PC-9 (cell line): ENCODE measurements around the gene XPC. TPM values are rescaled to one million over a fixed set of nuclear protein-coding genes. Genes with fewer than 3 reads are reported as not detected.

Experiments used
- BruUV-seq: library from RNA; stranded (reverse); fragments of 400-500 nt; replicated peaks from 2 replicates; lab custom pipeline; 2021; lab: Mats Ljungman, UMichigan
- CTCF ChIA-PET: fragments of 300-600 bp; sonication (Branson Sonifier 250); formaldehyde crosslinking; loops from one replicate; lab custom pipeline; 2022; ENCODE audit warnings: antibody characterized with exemption; lab: Charles Lee
- POLR2A ChIA-PET: fragments of 300-600 bp; sonication (Branson Sonifier 250); formaldehyde crosslinking; loops from one replicate; lab custom pipeline; 2022; ENCODE audit warnings: antibody characterized with exemption; ENCODE audit not compliant: unreplicated experiment; lab: Charles Lee
- DNase-seq, 2 experiments: peaks; one replicate each; pipeline versions ENCODE4 v3.0.0 to v3.0.0-alpha.2; 2015 to 2022; ENCODE audit warnings: mixed read lengths in 1 of 2
- H2AFZ ChIP-seq: fragments of 200-600 bp; sonication (generic); 2 replicates; pipeline ENCODE4 v1.8.1; 2017; ENCODE audit warnings: antibody characterized with exemption
- H3F3A ChIP-seq: fragments of 200-600 bp; sonication (generic); 2 replicates; pipeline ENCODE4 v1.8.1; 2017; ENCODE audit warnings: antibody characterized with exemption, mild to moderate bottlenecking, low read depth; ENCODE audit not compliant: insufficient read depth
- H3K27ac ChIP-seq: fragments of 200-600 bp; sonication (generic); 2 replicates; pipeline ENCODE4 v1.6.1; 2016; ENCODE audit warnings: mixed run types
- H3K27me3 ChIP-seq: fragments of 200-600 bp; sonication (generic); 2 replicates; pipeline ENCODE4 v1.6.1; 2016; ENCODE audit warnings: low read depth, mixed run types; ENCODE audit not compliant: insufficient read depth
- H3K36me3 ChIP-seq: fragments of 200-600 bp; sonication (generic); 2 replicates; pipeline ENCODE4 v1.6.1; 2016; ENCODE audit warnings: low read depth, mixed run types
- H3K4me1 ChIP-seq: fragments of 200-600 bp; sonication (generic); replicated peaks from 2 replicates; pipeline ENCODE4 v1.6.1; 2016; ENCODE audit warnings: mixed run types; ENCODE audit not compliant: insufficient read depth
- H3K4me2 ChIP-seq: fragments of 200-600 bp; sonication (generic); 2 replicates; pipeline ENCODE4 v1.6.1; 2017; ENCODE audit warnings: mixed run types
- H3K4me3 ChIP-seq: fragments of 200-600 bp; sonication (generic); 2 replicates; pipeline ENCODE4 v1.6.1; 2016; ENCODE audit warnings: mixed run types
- H3K79me2 ChIP-seq: fragments of 200-600 bp; sonication (generic); 2 replicates; pipeline ENCODE4 v1.6.1; 2017; ENCODE audit warnings: low read depth, mixed run types
- H3K9me2 ChIP-seq: fragments of 200-600 bp; sonication (generic); 2 replicates; pipeline ENCODE4 v1.8.1; 2017; ENCODE audit warnings: mild to moderate bottlenecking; ENCODE audit not compliant: insufficient read depth
- H3K9me3 ChIP-seq: fragments of 200-600 bp; sonication (generic); 2 replicates; pipeline ENCODE4 v1.8.1; 2016; ENCODE audit warnings: low read depth; ENCODE audit not compliant: insufficient read depth
- H4K20me1 ChIP-seq: fragments of 200-600 bp; sonication (generic); 2 replicates; pipeline ENCODE4 v1.8.1; 2017; ENCODE audit not compliant: insufficient read depth
- CTCF ChIP-seq: fragments of 200-600 bp; sonication (generic); conservative IDR thresholded peaks from 2 replicates; pipeline ENCODE4 v1.6.1; 2017; ENCODE audit warnings: mixed run types, antibody characterized with exemption, mild to moderate bottlenecking, moderate library complexity
- EZH2 ChIP-seq: fragments of 200-600 bp; sonication (generic); IDR thresholded peaks from 2 replicates; pipeline ENCODE4 v1.8.0; 2017; ENCODE audit warnings: antibody characterized with exemption, low read depth
- intact Hi-C: fragments of 100-400 bp; cut with micrococcal nuclease; formaldehyde crosslinking; loops from one replicate; pipeline ENCODE4 v1.10.0; 2022; ENCODE audit not compliant: unreplicated experiment
- total RNA-seq: library from RNA; stranded (reverse); gene quantifications from 2 replicates; pipeline ENCODE4 v1.2.3, GENCODE V29; 2021

The XPC gene
- total RNA-seq, 1 experiment from 2014 or later, result 27.1 TPM

DNA sequence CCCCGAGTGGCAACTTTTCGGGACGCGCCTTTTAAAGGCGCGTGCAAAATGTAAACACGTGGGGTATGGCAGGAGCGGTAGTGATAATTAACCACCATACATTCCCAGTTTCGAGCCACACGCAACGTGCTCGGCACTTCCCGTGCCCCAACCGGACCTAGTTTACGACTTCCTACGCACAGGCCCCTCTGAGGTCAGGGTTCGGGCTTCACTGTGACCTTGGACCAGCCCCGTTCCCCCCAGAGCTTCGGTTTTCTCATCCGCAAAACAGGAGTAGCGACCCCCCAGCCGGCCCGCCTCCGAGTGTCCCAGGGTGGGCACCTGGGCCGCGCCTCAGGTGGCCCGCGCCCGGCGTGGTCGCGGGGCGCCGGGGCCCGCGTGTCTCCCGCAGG lies 54.2 kb downstream of the XPC start:
- Histone ChIP-seq H3K4me1 (peaks cover 24% of the 10 kb centered on the region), H2AFZ (peak overlapping the region; percentile 90), H3K79me2 (peaks cover 69% of the 10 kb centered on the region), H3F3A (peaks cover 15% of the 10 kb centered on the region; the same call in 1 of the 2 replicates), H3K9me3 (no peaks in the 10 kb centered on the region), H3K9me2 (no peaks in the 10 kb centered on the region), H3K4me2 (peak overlapping the region; percentile 88), H3K4me3 (peak overlapping the region; percentile 87), H4K20me1 (peaks cover 32% of the 10 kb centered on the region), H3K27me3 (no peaks in the 10 kb centered on the region), H3K36me3 (peaks cover 32% of the 10 kb centered on the region), H3K27ac (peak overlapping the region; percentile 37)
- no peak for TF ChIP-seq EZH2
- no peak for TF ChIP-seq CTCF
- CTCF ChIA-PET, result interaction anchor here (0.7 kb wide), 1 partner anchor 22 kb away, joined by 3 read pairs; no protein-coding TSS in a partner anchor
- no peak for DNase-seq
- BruUV-seq, result no TSS peak
- POLR2A ChIA-PET, result interaction anchor here (0.6 to 1.7 kb wide), 6 partner anchors 10 to 395 kb away, joined by 3 to 25 read pairs (median 5); partner anchors contain the start of genes LSM3 and XPC
- intact Hi-C loops, result loop anchor here (1.0 to 2.0 kb wide), 2 partner anchors 54 to 107 kb away; partner anchors contain the start of genes LSM3 and XPC

GRCh38 chr3:14123308-14124222 lies 54.8 kb downstream of the XPC start:
- H3K9me2 ChIP-seq, result no peaks in the 10 kb centered on the region
- no peaks in the 10 kb centered on the region for H3K9me3 ChIP-seq
- peaks cover 27% of the 10 kb centered on the region for H4K20me1 ChIP-seq
- CTCF ChIA-PET, result interaction anchor here (0.7 kb wide), 1 partner anchor 22 kb away, joined by 3 read pairs; no protein-coding TSS in a partner anchor
- peaks cover 27% of the 10 kb centered on the region for H3K36me3 ChIP-seq
- peaks cover 24% of the 10 kb centered on the region for H3K4me1 ChIP-seq
- H3K27me3 ChIP-seq, result no peaks in the 10 kb centered on the region
- peak overlapping the region; percentile 88 for H3K4me2 ChIP-seq
- no peak for DNase-seq
- peak overlapping the region; percentile 37 for H3K27ac ChIP-seq
- POLR2A ChIA-PET, result interaction anchor here (0.7 to 1.4 kb wide), 4 partner anchors 9 to 468 kb away, joined by 4 to 12 read pairs (median 5); no protein-coding TSS in a partner anchor
- H3K4me3 ChIP-seq, result peak overlapping the region; percentile 87
- H3K79me2 ChIP-seq, result peaks cover 64% of the 10 kb centered on the region
- H3F3A ChIP-seq, result peaks cover 11% of the 10 kb centered on the region; the same call in 1 of the 2 replicates
- no peak for TF ChIP-seq CTCF
- no peak for TF ChIP-seq EZH2
- TSS peak; percentile 53 for BruUV-seq
- intact Hi-C loops, result loop anchor here (1.0 to 2.0 kb wide), 2 partner anchors 55 to 107 kb away; partner anchors contain the start of genes LSM3 and XPC
- H2AFZ ChIP-seq, result peak overlapping the region; percentile 90

GRCh38 chr3:14122301-14122700 lies 56.1 kb downstream of the XPC start:
- Histone ChIP-seq H3K4me3 (no peak overlapping the region), H3K4me2 (peak overlapping the region; percentile 88; the same call in 1 of the 2 replicates), H4K20me1 (peaks cover 18% of the 10 kb centered on the region), H3K4me1 (peaks cover 22% of the 10 kb centered on the region), H3K27ac (no peak overlapping the region), H3F3A (peaks cover 11% of the 10 kb centered on the region; the same call in 1 of the 2 replicates), H3K36me3 (peaks cover 17% of the 10 kb centered on the region; the same call in 1 of the 2 replicates), H2AFZ (no peak overlapping the region), H3K27me3 (no peaks in the 10 kb centered on the region), H3K9me3 (no peaks in the 10 kb centered on the region), H3K9me2 (no peaks in the 10 kb centered on the region), H3K79me2 (peaks cover 51% of the 10 kb centered on the region)
- POLR2A ChIA-PET, result interaction anchor here (0.9 kb wide), 1 partner anchor 21 kb away, joined by 26 read pairs; no protein-coding TSS in a partner anchor
- intact Hi-C loops, result no loop called here
- CTCF ChIA-PET, result interaction anchor here (1.3 kb wide), 1 partner anchor 24 kb away, joined by 3 read pairs; no protein-coding TSS in a partner anchor
- TF ChIP-seq CTCF (no peak), EZH2 (no peak)
- DNase-seq, result no peak
- no TSS peak for BruUV-seq
